Activated T-cell treated with anti-CD3 and anti-CD28 coated beads, Interleukin-2, amount 50 U/mL, for 72 hours (primary cell): ENCODE measurements around the gene SDK1. TPM values are rescaled to one million over a fixed set of nuclear protein-coding genes. Genes with fewer than 3 reads are reported as not detected.

Experiments used
- ATAC-seq, 2 donors: fragments of 150-1000 bp; cut with Tn5 transposase; replicated peaks in 1 of 2; 2 replicates each; pipeline ENCODE4 v1.10.0; 2021; ENCODE audit warnings: moderate library complexity in 2 of 2, mild to moderate bottlenecking in 1 of 2
- DNase-seq, 2 donors: peaks; one replicate each; pipeline ENCODE4 v3.0.0; 2021 to 2022; ENCODE audit warnings: mixed read lengths in 1 of 2
- H3K27ac Mint-ChIP-seq: one replicate; pipeline ENCODE4 v1.8.0; 2022; ENCODE audit warnings: mild to moderate bottlenecking, moderate library complexity, mixed read lengths
- H3K27me3 Mint-ChIP-seq: one replicate; pipeline ENCODE4 v1.8.0; 2022; ENCODE audit warnings: low read depth, mixed read lengths
- H3K36me3 Mint-ChIP-seq, 2 donors: one replicate each; pipeline ENCODE4 v1.8.0; 2022; ENCODE audit warnings: mixed read lengths in 2 of 2, mild to moderate bottlenecking in 1 of 2; ENCODE audit not compliant: insufficient read depth in 2 of 2
- H3K4me1 Mint-ChIP-seq: one replicate; pipeline ENCODE4 v1.8.0; 2022; ENCODE audit warnings: low read depth, mixed read lengths
- H3K4me3 Mint-ChIP-seq, 2 donors: one replicate each; pipeline ENCODE4 v1.8.0; 2022; ENCODE audit warnings: mild to moderate bottlenecking in 2 of 2, mixed read lengths in 2 of 2, moderate library complexity in 2 of 2
- H3K9me3 Mint-ChIP-seq, 2 donors: one replicate each; pipeline ENCODE4 v1.8.0; 2022; ENCODE audit warnings: mixed read lengths in 2 of 2
- total RNA-seq, 2 donors: library from RNA; stranded (reverse); gene quantifications; one replicate each; pipeline ENCODE4 v1.2.3, GENCODE V29; 2022

The SDK1 gene
- total RNA-seq, 2 donors from 2014 or later: 6.1 to 6.3 TPM

GRCh38 chr7:3301449-3301731, 338 bp downstream of the SDK1 start:
- H3K27ac Mint-ChIP-seq: no peak overlapping the region
- H3K9me3 Mint-ChIP-seq: no peaks in the 10 kb centered on the region
- DNase-seq (peak in 1 of 2 donors; percentile 31), ATAC-seq (peak; percentile 23 to 43)
- H3K27me3 Mint-ChIP-seq: peaks cover 64% of the 10 kb centered on the region
- H3K4me1 Mint-ChIP-seq: peaks cover 18% of the 10 kb centered on the region
- no peaks in the 10 kb centered on the region for H3K36me3 Mint-ChIP-seq
- H3K4me3 Mint-ChIP-seq: no peak overlapping the region

GRCh38 chr7:3301831-3302618, 973 bp downstream of the SDK1 start:
- peak in 1 of 2 donors; percentile 2 for ATAC-seq
- no peak overlapping the region for H3K27ac Mint-ChIP-seq

GRCh38 chr7:3302681-3303320, 1.7 kb downstream of the SDK1 start:
- peak overlapping the region; percentile 82 to 85 for H3K4me3 Mint-ChIP-seq
- H3K9me3 Mint-ChIP-seq: no peaks in the 10 kb centered on the region
- DNase-seq (no peak), ATAC-seq (no peak)
- H3K4me1 Mint-ChIP-seq: peaks cover 18% of the 10 kb centered on the region
- no peaks in the 10 kb centered on the region for H3K36me3 Mint-ChIP-seq
- H3K27ac Mint-ChIP-seq: no peak overlapping the region
- peaks cover 59% of the 10 kb centered on the region for H3K27me3 Mint-ChIP-seq

More at GRCh38 chr7:3301831-3302618, 973 bp downstream of the SDK1 start:
- Mint-ChIP-seq H3K4me3 (peak overlapping the region; percentile 82 to 85), H3K4me1 (peaks cover 18% of the 10 kb centered on the region), H3K36me3 (no peaks in the 10 kb centered on the region), H3K27me3 (peaks cover 64% of the 10 kb centered on the region), H3K9me3 (no peaks in the 10 kb centered on the region)
- peak; percentile 16 to 17 for DNase-seq

GRCh38 chr7:3304131-3304530, 3.1 kb downstream of the SDK1 start:
- DNase-seq: no peak
- Mint-ChIP-seq H3K4me3 (peak overlapping the region in 1 of 2 donors; percentile 66), H3K27me3 (peaks cover 53% of the 10 kb centered on the region)

GRCh38 chr7:3307435-3307834, 6.4 kb downstream of the SDK1 start:
- H3K9me3 Mint-ChIP-seq: no peaks in the 10 kb centered on the region
- H3K36me3 Mint-ChIP-seq: no peaks in the 10 kb centered on the region
- H3K27ac Mint-ChIP-seq: no peak overlapping the region
- H3K4me3 Mint-ChIP-seq: no peak overlapping the region
- DNase-seq: no peak
- peaks cover 12% of the 10 kb centered on the region for H3K4me1 Mint-ChIP-seq
- H3K27me3 Mint-ChIP-seq: peaks cover 35% of the 10 kb centered on the region
- no peak for ATAC-seq

More at GRCh38 chr7:3304131-3304530, 3.1 kb downstream of the SDK1 start:
- Mint-ChIP-seq H3K4me1 (peaks cover 20% of the 10 kb centered on the region), H3K27ac (no peak overlapping the region), H3K9me3 (no peaks in the 10 kb centered on the region), H3K36me3 (no peaks in the 10 kb centered on the region)
- no peak for ATAC-seq

GRCh38 chr7:3309140-3309539, 8.1 kb downstream of the SDK1 start:
- Mint-ChIP-seq H3K4me1 (peaks cover 4% of the 10 kb centered on the region), H3K27me3 (peaks cover 21% of the 10 kb centered on the region), H3K36me3 (no peaks in the 10 kb centered on the region), H3K4me3 (no peak overlapping the region), H3K27ac (no peak overlapping the region), H3K9me3 (no peaks in the 10 kb centered on the region)
- DNase-seq: no peak
- ATAC-seq: peak; percentile 38 to 67

- ATAC-seq (no peak), DNase-seq (no peak)
- H3K36me3 Mint-ChIP-seq: no peaks in the 10 kb centered on the region
- H3K27me3 Mint-ChIP-seq: peaks cover 14% of the 10 kb centered on the region
- H3K4me3 Mint-ChIP-seq: no peak overlapping the region
- H3K27ac Mint-ChIP-seq: no peak overlapping the region
- no peaks in the 10 kb centered on the region for H3K9me3 Mint-ChIP-seq
- peaks cover 4% of the 10 kb centered on the region for H3K4me1 Mint-ChIP-seq
Measured at GRCh38 chr7:3309956-3310355, 8.9 kb downstream of the SDK1 start.

GRCh38 chr7:3310884-3311283, 9.8 kb downstream of the SDK1 start:
- H3K9me3 Mint-ChIP-seq: no peaks in the 10 kb centered on the region
- ATAC-seq: no peak

GRCh38 chr7:3312583-3312982, 11.5 kb downstream of the SDK1 start:
- no peak overlapping the region for H3K4me3 Mint-ChIP-seq
- H3K4me1 Mint-ChIP-seq: peaks cover 4% of the 10 kb centered on the region
- no peaks in the 10 kb centered on the region for H3K27me3 Mint-ChIP-seq
- no peak for DNase-seq
- H3K36me3 Mint-ChIP-seq: no peaks in the 10 kb centered on the region
- H3K27ac Mint-ChIP-seq: no peak overlapping the region
- H3K9me3 Mint-ChIP-seq: no peaks in the 10 kb centered on the region
- no peak for ATAC-seq

More at GRCh38 chr7:3310884-3311283, 9.8 kb downstream of the SDK1 start:
- Mint-ChIP-seq H3K4me1 (peaks cover 4% of the 10 kb centered on the region), H3K4me3 (no peak overlapping the region), H3K27ac (no peak overlapping the region), H3K36me3 (no peaks in the 10 kb centered on the region), H3K27me3 (peaks cover 4% of the 10 kb centered on the region)
- no peak for DNase-seq

- Mint-ChIP-seq H3K27me3 (no peaks in the 10 kb centered on the region), H3K4me1 (no peaks in the 10 kb centered on the region), H3K36me3 (no peaks in the 10 kb centered on the region), H3K4me3 (no peak overlapping the region), H3K9me3 (no peaks in the 10 kb centered on the region), H3K27ac (no peak overlapping the region)
- no peak for DNase-seq
- no peak for ATAC-seq
Measured at GRCh38 chr7:3318874-3319273, 17.8 kb downstream of the SDK1 start.

- H3K4me1 Mint-ChIP-seq: no peaks in the 10 kb centered on the region
- no peak overlapping the region for H3K4me3 Mint-ChIP-seq
- no peak for ATAC-seq
- no peak for DNase-seq
- H3K27me3 Mint-ChIP-seq: no peaks in the 10 kb centered on the region
- no peaks in the 10 kb centered on the region for H3K9me3 Mint-ChIP-seq
- no peaks in the 10 kb centered on the region for H3K36me3 Mint-ChIP-seq
- H3K27ac Mint-ChIP-seq: no peak overlapping the region
Measured at GRCh38 chr7:3321206-3321605, 20.2 kb downstream of the SDK1 start.

GRCh38 chr7:3321745-3322144, 20.7 kb downstream of the SDK1 start:
- Mint-ChIP-seq H3K4me3 (no peak overlapping the region), H3K27me3 (no peaks in the 10 kb centered on the region), H3K4me1 (no peaks in the 10 kb centered on the region), H3K9me3 (no peaks in the 10 kb centered on the region), H3K27ac (no peak overlapping the region), H3K36me3 (no peaks in the 10 kb centered on the region)
- ATAC-seq (no peak), DNase-seq (no peak)

- no peak for ATAC-seq
- H3K27ac Mint-ChIP-seq: no peak overlapping the region
- H3K36me3 Mint-ChIP-seq: no peaks in the 10 kb centered on the region
- DNase-seq: no peak
- no peaks in the 10 kb centered on the region for H3K27me3 Mint-ChIP-seq
- no peak overlapping the region for H3K4me3 Mint-ChIP-seq
- H3K4me1 Mint-ChIP-seq: no peaks in the 10 kb centered on the region
- H3K9me3 Mint-ChIP-seq: no peaks in the 10 kb centered on the region
Measured at GRCh38 chr7:3326246-3326645, 25.2 kb downstream of the SDK1 start.

- no peaks in the 10 kb centered on the region for H3K4me1 Mint-ChIP-seq
- H3K36me3 Mint-ChIP-seq: no peaks in the 10 kb centered on the region
- DNase-seq: no peak
- H3K9me3 Mint-ChIP-seq: no peaks in the 10 kb centered on the region
- no peak overlapping the region for H3K27ac Mint-ChIP-seq
- no peak for ATAC-seq
- H3K27me3 Mint-ChIP-seq: no peaks in the 10 kb centered on the region
- no peak overlapping the region for H3K4me3 Mint-ChIP-seq
Measured at GRCh38 chr7:3327099-3327498, 26.0 kb downstream of the SDK1 start.
